ENCODE results near the gene JOSD2. TPM values are rescaled to one million over a fixed set of nuclear protein-coding genes. Genes with fewer than 3 reads are reported as not detected.
A peak's percentile ranks its signal among the peaks of the same experiment; 100 is the strongest.

JOSD2 gene
- total and polyA plus RNA-seq, 2 of the 4 experiments (the other 2 are of a cell fraction): 12.2 to 54.1 TPM

DNA sequence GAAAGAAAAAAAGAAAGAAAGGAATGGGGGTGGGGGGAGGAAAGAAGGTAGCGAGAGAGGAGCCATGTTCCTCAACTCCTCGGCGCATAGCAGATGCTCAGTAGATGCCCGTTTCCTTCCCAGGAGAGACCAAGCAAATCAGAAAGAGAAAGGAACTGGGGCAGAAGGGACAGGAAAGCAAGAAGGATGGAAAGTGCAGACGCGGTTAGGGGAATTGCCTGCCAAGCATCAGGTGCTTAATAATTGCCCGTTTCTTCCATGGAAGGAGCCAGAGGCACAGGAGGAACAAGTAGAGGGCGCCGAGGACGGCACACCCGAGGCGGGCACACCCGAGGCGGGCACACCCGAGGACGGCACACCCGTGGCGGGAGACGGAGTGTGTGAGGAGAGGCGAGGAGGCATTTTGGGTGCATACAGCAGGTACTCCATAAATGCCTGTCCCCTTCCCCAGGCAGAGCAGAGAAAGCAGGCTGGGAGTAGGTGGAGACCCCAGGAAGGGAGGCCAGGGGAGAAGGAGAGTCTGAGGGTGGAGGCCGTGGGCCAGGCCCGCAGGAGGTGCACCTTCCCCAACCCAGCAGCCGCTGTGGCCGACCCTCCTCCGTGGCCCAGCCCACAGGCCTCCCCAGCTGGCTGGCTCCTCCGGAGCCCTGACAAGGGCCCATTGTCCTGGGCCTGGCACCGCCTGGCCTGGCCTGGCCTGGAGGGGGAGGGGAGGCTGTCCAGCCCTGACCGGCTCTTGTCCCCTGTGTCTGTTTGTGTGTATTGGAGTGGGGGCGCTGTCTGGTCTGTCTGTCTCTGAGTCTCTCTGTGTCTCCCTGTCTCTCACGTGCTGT lies 14.6 kb downstream of the JOSD2 start:
- Histone ChIP-seq H2BK15ac (ENCODE audit: low read depth, low read length) (no peak overlapping the region), H3K79me1 (ENCODE audit: low read depth in 1 of 2, low read length in 2 of 2) (no peaks in the 10 kb centered on the region), H4K20me1 (ENCODE audit: insufficient read depth, low read length) (no peaks in the 10 kb centered on the region), H3K27ac (ENCODE audit: insufficient read depth, low read length) (no peak overlapping the region), H2BK120ac (ENCODE audit: low read depth, low read length) (no peak overlapping the region), H4K5ac (ENCODE audit: low read depth, low read length) (no peak overlapping the region), H2AK9ac (replicated peaks; ENCODE audit: low read depth, low read length, poor library complexity) (no peak overlapping the region), H3K56ac (ENCODE audit: extremely low read depth, insufficient read depth, low read length) (no peak overlapping the region), H3K4me2 (ENCODE audit: low read depth, low read length) (no peak overlapping the region), H2AFZ (replicated peaks; ENCODE audit: low read length, poor library complexity) (no peak overlapping the region), H3K18ac (ENCODE audit: low read depth, low read length) (no peak overlapping the region), H4K8ac (ENCODE audit: low read depth in 2 of 2, low read length in 2 of 2) (no peak overlapping the region), H3K9ac (ENCODE audit: low read depth, low read length) (no peak overlapping the region), H3K4ac (ENCODE audit: low read depth, low read length) (no peak overlapping the region), H3K14ac (replicated peaks; ENCODE audit: low read depth, low read length) (no peak overlapping the region), H2BK20ac (ENCODE audit: low read depth, low read length) (no peak overlapping the region), H3K36me3 (ENCODE audit: control insufficient read depth, insufficient read depth, low read length) (no peaks in the 10 kb centered on the region), H3K4me1 (ENCODE audit: control insufficient read depth, insufficient read depth, low read length) (no peaks in the 10 kb centered on the region), H3K9me1 (ENCODE audit: insufficient read depth, low read length) (no peaks in the 10 kb centered on the region), H3K9me3 (ENCODE audit: control insufficient read depth, insufficient read depth, low read length) (no peaks in the 10 kb centered on the region), H3K4me3 (ENCODE audit: insufficient read depth, low read depth, low read length) (no peak overlapping the region), H2AK5ac (ENCODE audit: low read depth, low read length) (no peak overlapping the region), H2BK5ac (ENCODE audit: low read depth, low read length, poor library complexity, severe bottlenecking) (no peak overlapping the region), H3K27me3 (ENCODE audit: control insufficient read depth, insufficient read depth, low read length) (peaks cover 44% of the 10 kb centered on the region), H3K23ac (ENCODE audit: low read depth, low read length) (no peak overlapping the region), H4K91ac (ENCODE audit: insufficient read depth, low read depth, low read length) (no peak overlapping the region)
- 68% methylated on average over 5 of the region's 30 CpGs; no CpG with 5 or more reads in 1 of the 2 experiments for WGBS, 2 experiments (ENCODE audit: extremely low coverage in 2 of 2, insufficient read length in 1 of 2)
- ATAC-seq (ENCODE audit: low read depth) (peak; percentile 33; the same call in 1 of the 2 replicates), DNase-seq (no peak)
- CTCF ChIA-PET: no interaction called here
- in situ Hi-C loops (cut with MboI; ENCODE audit: low sequenced_read_pairs): no loop called here
- dilution Hi-C loops (cut with HindIII; ENCODE audit: low sequenced_read_pairs, unreplicated experiment): no loop called here
- BruUV-seq (replicated peaks): no TSS peak
- intact Hi-C loops (cut with micrococcal nuclease): no loop called here
- POLR2A ChIA-PET (ENCODE audit: unreplicated experiment): no interaction called here
- TF ChIP-seq FOS (IDR thresholded peaks at IDR 0.05; ENCODE audit: low read depth, low read length): no peak
- no peak for TF ChIP-seq RCOR1 (IDR thresholded peaks at IDR 0.05; ENCODE audit: insufficient replicate concordance, low read length)
- no peak for TF ChIP-seq RAD21 (IDR thresholded peaks at IDR 0.05; ENCODE audit: low read length)
- TF ChIP-seq, protein P1, sequence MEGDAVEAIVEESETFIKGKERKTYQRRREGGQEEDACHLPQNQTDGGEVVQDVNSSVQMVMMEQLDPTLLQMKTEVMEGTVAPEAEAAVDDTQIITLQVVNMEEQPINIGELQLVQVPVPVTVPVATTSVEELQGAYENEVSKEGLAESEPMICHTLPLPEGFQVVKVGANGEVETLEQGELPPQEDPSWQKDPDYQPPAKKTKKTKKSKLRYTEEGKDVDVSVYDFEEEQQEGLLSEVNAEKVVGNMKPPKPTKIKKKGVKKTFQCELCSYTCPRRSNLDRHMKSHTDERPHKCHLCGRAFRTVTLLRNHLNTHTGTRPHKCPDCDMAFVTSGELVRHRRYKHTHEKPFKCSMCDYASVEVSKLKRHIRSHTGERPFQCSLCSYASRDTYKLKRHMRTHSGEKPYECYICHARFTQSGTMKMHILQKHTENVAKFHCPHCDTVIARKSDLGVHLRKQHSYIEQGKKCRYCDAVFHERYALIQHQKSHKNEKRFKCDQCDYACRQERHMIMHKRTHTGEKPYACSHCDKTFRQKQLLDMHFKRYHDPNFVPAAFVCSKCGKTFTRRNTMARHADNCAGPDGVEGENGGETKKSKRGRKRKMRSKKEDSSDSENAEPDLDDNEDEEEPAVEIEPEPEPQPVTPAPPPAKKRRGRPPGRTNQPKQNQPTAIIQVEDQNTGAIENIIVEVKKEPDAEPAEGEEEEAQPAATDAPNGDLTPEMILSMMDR (conservative IDR thresholded peaks at IDR 0.05; ENCODE audit: low read depth, low read length): no peak
- no peak for TF ChIP-seq BHLHE40 (IDR thresholded peaks at IDR 0.05; ENCODE audit: low read depth, low read length)
- no peak for TF ChIP-seq MAFK (IDR thresholded peaks at IDR 0.05; ENCODE audit: low read depth, low read length)
- TF ChIP-seq NFE2L2 (IDR thresholded peaks at IDR 0.05; ENCODE audit: low read depth, low read length): no peak
- TF ChIP-seq, protein P2, sequence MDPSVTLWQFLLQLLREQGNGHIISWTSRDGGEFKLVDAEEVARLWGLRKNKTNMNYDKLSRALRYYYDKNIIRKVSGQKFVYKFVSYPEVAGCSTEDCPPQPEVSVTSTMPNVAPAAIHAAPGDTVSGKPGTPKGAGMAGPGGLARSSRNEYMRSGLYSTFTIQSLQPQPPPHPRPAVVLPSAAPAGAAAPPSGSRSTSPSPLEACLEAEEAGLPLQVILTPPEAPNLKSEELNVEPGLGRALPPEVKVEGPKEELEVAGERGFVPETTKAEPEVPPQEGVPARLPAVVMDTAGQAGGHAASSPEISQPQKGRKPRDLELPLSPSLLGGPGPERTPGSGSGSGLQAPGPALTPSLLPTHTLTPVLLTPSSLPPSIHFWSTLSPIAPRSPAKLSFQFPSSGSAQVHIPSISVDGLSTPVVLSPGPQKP (IDR thresholded peaks at IDR 0.05; ENCODE audit: borderline replicate concordance, low read depth, low read length): no peak
- TF ChIP-seq RFX5 (IDR thresholded peaks at IDR 0.05; ENCODE audit: low read depth, low read length): no peak
- TF ChIP-seq, protein P3, sequence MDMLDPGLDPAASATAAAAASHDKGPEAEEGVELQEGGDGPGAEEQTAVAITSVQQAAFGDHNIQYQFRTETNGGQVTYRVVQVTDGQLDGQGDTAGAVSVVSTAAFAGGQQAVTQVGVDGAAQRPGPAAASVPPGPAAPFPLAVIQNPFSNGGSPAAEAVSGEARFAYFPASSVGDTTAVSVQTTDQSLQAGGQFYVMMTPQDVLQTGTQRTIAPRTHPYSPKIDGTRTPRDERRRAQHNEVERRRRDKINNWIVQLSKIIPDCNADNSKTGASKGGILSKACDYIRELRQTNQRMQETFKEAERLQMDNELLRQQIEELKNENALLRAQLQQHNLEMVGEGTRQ (IDR thresholded peaks at IDR 0.05; ENCODE audit: low read depth, low read length): no peak
- no peak for TF ChIP-seq MAZ (IDR thresholded peaks at IDR 0.05; ENCODE audit: borderline replicate concordance, low read depth, low read length)
- no peak for TF ChIP-seq SMC3 (IDR thresholded peaks at IDR 0.05; ENCODE audit: low read depth, low read length)
- no peak for TF ChIP-seq POLR2A (IDR thresholded peaks at IDR 0.05; ENCODE audit: low read depth, low read length)
- no peak for TF ChIP-seq MXI1 (IDR thresholded peaks at IDR 0.05; ENCODE audit: borderline replicate concordance, low read depth, low read length)
- no peak for TF ChIP-seq CHD1 (IDR thresholded peaks at IDR 0.05; ENCODE audit: low read depth, low read length)

Data from IMR-90 (cell line).